H9 (cell line): ENCODE measurements around the gene RAD51AP2. TPM values are rescaled to one million over a fixed set of nuclear protein-coding genes. Genes with fewer than 3 reads are reported as not detected.
A peak's percentile ranks its signal among the peaks of the same experiment; 100 is the strongest.

ENCODE experiments used
- DNase-seq: peaks from one replicate; pipeline ENCODE4 v3.0.0-alpha.2; 2017
- H2AFZ ChIP-seq: one replicate; pipeline ENCODE4 v1.6.1; 2013; ENCODE audit warnings: mild to moderate bottlenecking, low read length, control low read depth, moderate library complexity
- H2AK5ac ChIP-seq: 2 replicates; pipeline ENCODE4 v1.6.1; 2013; ENCODE audit warnings: low read length, control low read depth, mixed read lengths; ENCODE audit not compliant: insufficient read length
- H2BK120ac ChIP-seq: one replicate; pipeline ENCODE4 v1.6.1; 2013; ENCODE audit warnings: low read depth, mild to moderate bottlenecking, low read length, control low read depth, inconsistent platforms; ENCODE audit not compliant: poor library complexity, severe bottlenecking
- H2BK12ac ChIP-seq: 2 replicates; pipeline ENCODE4 v1.6.1; 2013; ENCODE audit warnings: low read length, control low read depth, mixed read lengths, low read depth; ENCODE audit not compliant: insufficient read length
- H2BK15ac ChIP-seq: 2 replicates; pipeline ENCODE4 v1.6.1; 2013; ENCODE audit warnings: low read depth, low read length, control low read depth
- H2BK20ac ChIP-seq: one replicate; pipeline ENCODE4 v1.6.1; 2013; ENCODE audit warnings: low read depth, mild to moderate bottlenecking, low read length, control low read depth, inconsistent platforms; ENCODE audit not compliant: poor library complexity, severe bottlenecking
- H2BK5ac ChIP-seq: 2 replicates; pipeline ENCODE4 v1.6.1; 2013; ENCODE audit warnings: low read length, control low read depth, mixed read lengths; ENCODE audit not compliant: insufficient read length
- H3K14ac ChIP-seq: 2 replicates; pipeline ENCODE4 v1.6.1; 2013; ENCODE audit warnings: low read length, control low read depth; ENCODE audit not compliant: insufficient read depth
- H3K18ac ChIP-seq: 2 replicates; pipeline ENCODE4 v1.6.1; 2013; ENCODE audit warnings: low read depth, mild to moderate bottlenecking, mixed read lengths, low read length, control low read depth; ENCODE audit not compliant: insufficient read length
- H3K23ac ChIP-seq: 2 replicates; pipeline ENCODE4 v1.6.1; 2013; ENCODE audit warnings: low read length, control low read depth, mixed read lengths, low read depth; ENCODE audit not compliant: insufficient read length
- H3K23me2 ChIP-seq: 2 replicates; pipeline ENCODE4 v1.6.1; 2013; ENCODE audit warnings: low read depth, mild to moderate bottlenecking, mixed read lengths, low read length, control low read depth; ENCODE audit not compliant: insufficient read length, poor library complexity, severe bottlenecking
- H3K27ac ChIP-seq: 2 replicates; pipeline ENCODE4 v1.5.1; 2013; ENCODE audit warnings: low read length, control low read depth, mixed read lengths, low read depth; ENCODE audit not compliant: insufficient read length
- H3K27me3 ChIP-seq: 2 replicates; pipeline ENCODE4 v1.6.1; 2013; ENCODE audit warnings: low read length, control low read depth, inconsistent platforms; ENCODE audit not compliant: insufficient read depth
- H3K4ac ChIP-seq: 2 replicates; pipeline ENCODE4 v1.6.1; 2013; ENCODE audit warnings: low read depth, mild to moderate bottlenecking, control low read depth, inconsistent platforms, low read length, moderate library complexity
- H3K4me1 ChIP-seq: 2 replicates; pipeline ENCODE4 v1.6.1; 2013; ENCODE audit warnings: low read length, control low read depth, inconsistent platforms; ENCODE audit not compliant: insufficient read depth
- H3K4me2 ChIP-seq: 2 replicates; pipeline ENCODE4 v1.6.1; 2013; ENCODE audit warnings: low read length, control low read depth, mixed read lengths; ENCODE audit not compliant: insufficient read length, insufficient read depth
- H3K56ac ChIP-seq: 2 replicates; pipeline ENCODE4 v1.6.1; 2013; ENCODE audit warnings: low read depth, mild to moderate bottlenecking, mixed read lengths, low read length, control low read depth; ENCODE audit not compliant: insufficient read length
- H3K79me1 ChIP-seq: 2 replicates; pipeline ENCODE4 v1.6.1; 2013; ENCODE audit warnings: low read depth, mild to moderate bottlenecking, moderate library complexity, low read length, control low read depth, inconsistent platforms; ENCODE audit not compliant: insufficient read depth, poor library complexity, severe bottlenecking
- H3K79me2 ChIP-seq: 2 replicates; pipeline ENCODE4 v1.6.1; 2013; ENCODE audit warnings: low read length, control low read depth, inconsistent platforms; ENCODE audit not compliant: insufficient read depth
- H3K9ac ChIP-seq: 2 replicates; pipeline ENCODE4 v1.6.1; 2013; ENCODE audit warnings: low read length, control low read depth, mixed read lengths; ENCODE audit not compliant: insufficient read length; ENCODE audit errors: extremely low read depth
- H3K9me3 ChIP-seq: one replicate; pipeline ENCODE4 v1.6.1; 2013; ENCODE audit warnings: low read depth, low read length, inconsistent platforms; ENCODE audit not compliant: control insufficient read depth
- H3T11ph ChIP-seq: one replicate; pipeline ENCODE4 v1.6.1; 2013; ENCODE audit warnings: mild to moderate bottlenecking, low read length, control low read depth, inconsistent platforms
- H4K20me1 ChIP-seq: one replicate; pipeline ENCODE4 v1.6.1; 2013; ENCODE audit not compliant: control insufficient read depth, insufficient read length, insufficient read depth
- H4K5ac ChIP-seq: 2 replicates; pipeline ENCODE4 v1.6.1; 2013; ENCODE audit warnings: low read depth, mild to moderate bottlenecking, mixed read lengths, low read length, control low read depth; ENCODE audit not compliant: insufficient read length
- H4K8ac ChIP-seq: replicated peaks from 2 replicates; pipeline ENCODE4 v1.6.1; 2013; ENCODE audit warnings: low read length, control low read depth, mixed read lengths, low read depth; ENCODE audit not compliant: insufficient read length
- H4K91ac ChIP-seq: 2 replicates; pipeline ENCODE4 v1.6.1; 2013; ENCODE audit warnings: low read depth, mild to moderate bottlenecking, moderate library complexity, mixed read lengths, low read length, control low read depth; ENCODE audit not compliant: insufficient read length
- H3K27ac Mint-ChIP-seq, 3 experiments: 2 replicates in 2 of 3; 3 replicates in 1 of 3; pipeline ENCODE4 v1.8.0; 2020 to 2021; ENCODE audit warnings: mixed read lengths in 3 of 3, mild to moderate bottlenecking in 1 of 3, moderate library complexity in 1 of 3
- H3K27me3 Mint-ChIP-seq: 2 replicates; pipeline ENCODE4 v1.8.0; 2021; ENCODE audit warnings: low read depth, mild to moderate bottlenecking, moderate library complexity, mixed read lengths
- H3K36me3 Mint-ChIP-seq, 3 experiments: 2 replicates in 2 of 3; 3 replicates in 1 of 3; pipeline ENCODE4 v1.8.0; 2020 to 2021; ENCODE audit warnings: low read depth in 3 of 3, mixed read lengths in 3 of 3; ENCODE audit not compliant: insufficient read depth in 1 of 3
- H3K4me1 Mint-ChIP-seq, 2 experiments: 2 replicates each; pipeline ENCODE4 v1.8.0; 2020; ENCODE audit warnings: mixed read lengths in 2 of 2
- H3K4me3 Mint-ChIP-seq, 2 experiments: 2 replicates in 1 of 2; 3 replicates in 1 of 2; pipeline ENCODE4 v1.8.0; 2020 to 2021; ENCODE audit warnings: mild to moderate bottlenecking in 2 of 2, mixed read lengths in 2 of 2, moderate library complexity in 1 of 2
- H3K9me3 Mint-ChIP-seq, 2 experiments: 2 replicates in 1 of 2; 3 replicates in 1 of 2; pipeline ENCODE4 v1.8.0; 2020; ENCODE audit warnings: mild to moderate bottlenecking in 2 of 2, mixed read lengths in 2 of 2, moderate library complexity in 1 of 2
- WGBS: extraction: QIAGEN DNeasy Blood & Tissue Kit; methylation state at CpG from one replicate; pipeline ENCODE4 v1.1.7; 2013; ENCODE audit warnings: missing lambda C conversion rate, low lambda C conversion rate, mixed read lengths; ENCODE audit not compliant: insufficient read length; ENCODE audit errors: extremely low coverage; 5-methylcytosine and 5-hydroxymethylcytosine counted together
- total RNA-seq: library from RNA; stranded (reverse); gene quantifications from 2 replicates; pipeline ENCODE4 v1.2.1, GENCODE V29; 2021
- TF ChIP-seq, protein P1 (sequence below): fragments of 200-600 bp; sonication (generic); conservative IDR thresholded peaks from 3 replicates; pipeline ENCODE4 v1.8.0; 2021; ENCODE audit warnings: antibody characterized with exemption, mild to moderate bottlenecking

RAD51AP2 gene
- total RNA-seq, 1 experiment from 2014 or later = 0.07 TPM

DNA sequence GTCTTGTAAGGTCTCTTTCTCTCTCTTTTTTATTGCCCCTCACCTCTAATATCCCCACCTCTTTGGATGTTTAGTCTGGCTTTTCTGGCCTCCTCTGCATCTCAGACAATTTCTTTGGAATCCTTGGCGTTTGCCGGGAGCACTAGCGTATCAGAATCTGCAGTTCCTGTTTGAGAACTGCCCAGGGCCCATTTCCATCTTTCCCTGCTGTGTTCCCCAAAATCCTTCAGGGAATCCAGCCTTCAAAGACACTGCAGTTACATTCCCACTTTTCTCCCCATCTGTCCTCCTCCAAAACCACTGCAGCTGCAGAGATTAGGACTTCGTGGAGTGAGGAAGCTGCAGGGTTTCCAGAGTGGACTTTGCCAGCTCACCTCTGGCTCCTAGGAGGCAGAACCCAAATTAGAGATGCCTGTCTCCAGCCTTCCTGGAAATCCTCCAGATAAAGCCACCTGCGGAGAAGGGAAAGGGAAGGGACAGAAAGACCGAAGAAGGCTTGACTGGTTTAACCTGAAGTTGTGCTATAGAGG, 25.0 kb upstream of the RAD51AP2 start:
- Histone ChIP-seq H3K9me3 (no peaks in the 10 kb centered on the region), H3K27ac (peak overlapping the region; percentile 77), H3K27me3 (no peaks in the 10 kb centered on the region), H3K9ac (peak overlapping the region; percentile 41), H3K4me2 (peak overlapping the region; percentile 100), H3K23me2 (peaks cover 30% of the 10 kb centered on the region), H4K5ac (no peak overlapping the region), H2BK120ac (no peak overlapping the region), H3K56ac (no peak overlapping the region), H4K8ac (no peak overlapping the region), H2AFZ (no peak overlapping the region), H3K4me1 (peaks cover 6% of the 10 kb centered on the region; the same call in 1 of the 2 replicates), H3K4ac (no peak overlapping the region), H3K18ac (no peak overlapping the region), H3K79me1 (no peaks in the 10 kb centered on the region), H3K23ac (no peak overlapping the region), H2BK15ac (no peak overlapping the region), H2BK5ac (no peak overlapping the region), H2BK12ac (no peak overlapping the region), H2BK20ac (no peak overlapping the region), H4K91ac (no peak overlapping the region), H4K20me1 (no peaks in the 10 kb centered on the region), H3T11ph (no peak overlapping the region), H2AK5ac (no peak overlapping the region), H3K14ac (no peak overlapping the region), H3K79me2 (peaks cover 29% of the 10 kb centered on the region)
- peak overlapping the region; percentile 56 to 82 for H3K4me3 Mint-ChIP-seq
- TF ChIP-seq, protein P1, sequence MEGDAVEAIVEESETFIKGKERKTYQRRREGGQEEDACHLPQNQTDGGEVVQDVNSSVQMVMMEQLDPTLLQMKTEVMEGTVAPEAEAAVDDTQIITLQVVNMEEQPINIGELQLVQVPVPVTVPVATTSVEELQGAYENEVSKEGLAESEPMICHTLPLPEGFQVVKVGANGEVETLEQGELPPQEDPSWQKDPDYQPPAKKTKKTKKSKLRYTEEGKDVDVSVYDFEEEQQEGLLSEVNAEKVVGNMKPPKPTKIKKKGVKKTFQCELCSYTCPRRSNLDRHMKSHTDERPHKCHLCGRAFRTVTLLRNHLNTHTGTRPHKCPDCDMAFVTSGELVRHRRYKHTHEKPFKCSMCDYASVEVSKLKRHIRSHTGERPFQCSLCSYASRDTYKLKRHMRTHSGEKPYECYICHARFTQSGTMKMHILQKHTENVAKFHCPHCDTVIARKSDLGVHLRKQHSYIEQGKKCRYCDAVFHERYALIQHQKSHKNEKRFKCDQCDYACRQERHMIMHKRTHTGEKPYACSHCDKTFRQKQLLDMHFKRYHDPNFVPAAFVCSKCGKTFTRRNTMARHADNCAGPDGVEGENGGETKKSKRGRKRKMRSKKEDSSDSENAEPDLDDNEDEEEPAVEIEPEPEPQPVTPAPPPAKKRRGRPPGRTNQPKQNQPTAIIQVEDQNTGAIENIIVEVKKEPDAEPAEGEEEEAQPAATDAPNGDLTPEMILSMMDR = no peak
- no CpG with 5 or more reads among the region's 6 CpGs for WGBS
- H3K27me3 Mint-ChIP-seq = peaks cover 12% of the 10 kb centered on the region
- no peaks in the 10 kb centered on the region; a peak in 1 of 7 replicates for H3K36me3 Mint-ChIP-seq
- H3K4me1 Mint-ChIP-seq = peaks cover 60 to 75% of the 10 kb centered on the region in 2 experiments
- H3K27ac Mint-ChIP-seq = peak overlapping the region; percentile 40 to 98 (median 93)
- H3K9me3 Mint-ChIP-seq = no peaks in the 10 kb centered on the region; a peak in 1 of 5 replicates
- peak; percentile 47 for DNase-seq
